ENCODE data around the gene SF3A1. TPM values are rescaled to one million over a fixed set of nuclear protein-coding genes. Genes with fewer than 3 reads are reported as not detected.

Gene SF3A1
- total RNA-seq, 1 experiment from 2014 or later = 19.5 TPM

- Histone ChIP-seq H3K9me3 (no peaks in the 10 kb centered on the region), H3K27me3 (no peaks in the 10 kb centered on the region), H3K4me3 (no peak overlapping the region), H3K36me3 (no peaks in the 10 kb centered on the region)
- no peak for DNase-seq
These were observed 14.0 kb upstream of the SF3A1 start for GRCh38 chr22:30370641-30371230.

- no peaks in the 10 kb centered on the region for H3K27me3 ChIP-seq
- H3K4me3 ChIP-seq = no peak overlapping the region
- no peaks in the 10 kb centered on the region for H3K9me3 ChIP-seq
- DNase-seq = no peak
- no peaks in the 10 kb centered on the region for H3K36me3 ChIP-seq
These were observed 11.7 kb upstream of the SF3A1 start for GRCh38 chr22:30368420-30368819.

GRCh38 chr22:30365891-30366290 is 9.2 kb upstream of the SF3A1 start:
- no peaks in the 10 kb centered on the region for H3K9me3 ChIP-seq
- H3K4me3 ChIP-seq = no peak overlapping the region
- H3K27me3 ChIP-seq = no peaks in the 10 kb centered on the region
- DNase-seq = no peak
- H3K36me3 ChIP-seq = no peaks in the 10 kb centered on the region

GRCh38 chr22:30362651-30363281 is 6.1 kb upstream of the SF3A1 start:
- no peaks in the 10 kb centered on the region for H3K36me3 ChIP-seq
- H3K9me3 ChIP-seq = no peaks in the 10 kb centered on the region
- H3K4me3 ChIP-seq = no peak overlapping the region
- DNase-seq = no peak
- no peaks in the 10 kb centered on the region for H3K27me3 ChIP-seq

- no peak overlapping the region for H3K4me3 ChIP-seq
- no peaks in the 10 kb centered on the region for H3K9me3 ChIP-seq
- no peaks in the 10 kb centered on the region for H3K36me3 ChIP-seq
- no peak for DNase-seq
- no peaks in the 10 kb centered on the region for H3K27me3 ChIP-seq
These were observed 5.4 kb upstream of the SF3A1 start for GRCh38 chr22:30361916-30362650.

- no peak for DNase-seq
- no peaks in the 10 kb centered on the region for H3K9me3 ChIP-seq
- no peak overlapping the region for H3K4me3 ChIP-seq
- no peaks in the 10 kb centered on the region for H3K27me3 ChIP-seq
- peaks cover 9% of the 10 kb centered on the region for H3K36me3 ChIP-seq
These were observed 1.8 kb upstream of the SF3A1 start for GRCh38 chr22:30358541-30358940.

- Histone ChIP-seq H3K27me3 (no peaks in the 10 kb centered on the region), H3K4me3 (peak overlapping the region; percentile 99), H3K9me3 (no peaks in the 10 kb centered on the region), H3K36me3 (peaks cover 16% of the 10 kb centered on the region)
- no peak for DNase-seq
These were observed 1.0 kb upstream of the SF3A1 start for GRCh38 chr22:30357650-30358215.

- peaks cover 20% of the 10 kb centered on the region for H3K36me3 ChIP-seq
- peak overlapping the region; percentile 99 for H3K4me3 ChIP-seq
- DNase-seq = no peak
- no peaks in the 10 kb centered on the region for H3K9me3 ChIP-seq
- H3K27me3 ChIP-seq = no peaks in the 10 kb centered on the region
These were observed 509 bp upstream of the SF3A1 start for GRCh38 chr22:30357236-30357570.

- Histone ChIP-seq H3K9me3 (no peaks in the 10 kb centered on the region), H3K36me3 (peaks cover 39% of the 10 kb centered on the region), H3K4me3 (no peak overlapping the region), H3K27me3 (no peaks in the 10 kb centered on the region)
- no peak for DNase-seq
These were observed 2.0 kb downstream of the SF3A1 start for GRCh38 chr22:30354644-30355043.

GRCh38 chr22:30351226-30351625 is 5.5 kb downstream of the SF3A1 start:
- H3K36me3 ChIP-seq = peaks cover 71% of the 10 kb centered on the region

GRCh38 chr22:30348809-30349208 is 7.9 kb downstream of the SF3A1 start:
- H3K4me3 ChIP-seq = no peak overlapping the region
- no peak for DNase-seq
- H3K27me3 ChIP-seq = no peaks in the 10 kb centered on the region
- H3K36me3 ChIP-seq = peaks cover 89% of the 10 kb centered on the region
- H3K9me3 ChIP-seq = no peaks in the 10 kb centered on the region

More at GRCh38 chr22:30351226-30351625, 5.5 kb downstream of the SF3A1 start:
- no peaks in the 10 kb centered on the region for H3K27me3 ChIP-seq
- no peaks in the 10 kb centered on the region for H3K9me3 ChIP-seq
- H3K4me3 ChIP-seq = no peak overlapping the region
- no peak for DNase-seq

- peaks cover 89% of the 10 kb centered on the region for H3K36me3 ChIP-seq
- no peak overlapping the region for H3K4me3 ChIP-seq
- H3K9me3 ChIP-seq = no peaks in the 10 kb centered on the region
- no peak for DNase-seq
- H3K27me3 ChIP-seq = no peaks in the 10 kb centered on the region
These were observed 8.3 kb downstream of the SF3A1 start for GRCh38 chr22:30348404-30348803.

- DNase-seq = no peak
- Histone ChIP-seq H3K27me3 (no peaks in the 10 kb centered on the region), H3K4me3 (no peak overlapping the region), H3K9me3 (no peaks in the 10 kb centered on the region), H3K36me3 (peaks cover 90% of the 10 kb centered on the region)
These were observed 9.3 kb downstream of the SF3A1 start for GRCh38 chr22:30347255-30347892.

- Histone ChIP-seq H3K36me3 (peaks cover 94% of the 10 kb centered on the region), H3K4me3 (no peak overlapping the region), H3K27me3 (no peaks in the 10 kb centered on the region), H3K9me3 (no peaks in the 10 kb centered on the region)
- DNase-seq = no peak
These were observed 12.1 kb downstream of the SF3A1 start for GRCh38 chr22:30344447-30345200.

GRCh38 chr22:30340911-30341685 is 15.6 kb downstream of the SF3A1 start:
- H3K27me3 ChIP-seq = no peaks in the 10 kb centered on the region
- DNase-seq = peak; percentile 37
- H3K4me3 ChIP-seq = no peak overlapping the region
- H3K9me3 ChIP-seq = no peaks in the 10 kb centered on the region
- peaks cover 92% of the 10 kb centered on the region for H3K36me3 ChIP-seq

- Histone ChIP-seq H3K27me3 (no peaks in the 10 kb centered on the region), H3K36me3 (peaks cover 92% of the 10 kb centered on the region), H3K4me3 (no peak overlapping the region), H3K9me3 (no peaks in the 10 kb centered on the region)
- DNase-seq = no peak
These were observed 17.9 kb downstream of the SF3A1 start for GRCh38 chr22:30338802-30339201.

All from MG63 (cell line).